RPMI7951 (cell line): ENCODE measurements around the gene WSCD2. TPM values are rescaled to one million over a fixed set of nuclear protein-coding genes. Genes with fewer than 3 reads are reported as not detected.

Experiments
- total RNA-seq: library from RNA; depleted of rRNA; stranded (reverse); fragments of >200 nt; shearing (Covaris generic); gene quantifications from 2 replicates; pipeline ENCODE4 v1.2.3, GENCODE V29; 2014; rRNA removed

Gene WSCD2
- total RNA-seq, 1 experiment from 2014 or later, result not detected

Other genes starting within 250 kb of the WSCD2 start
- gene CMKLR1, start 210.0 kb downstream of the WSCD2 start, total RNA-seq, result 34.5 and 43.6 TPM in 2 replicates